H1 (cell line): ENCODE data around the gene SNRPE.

ENCODE experiments used
- BRCA1 ChIP-seq: IDR thresholded peaks from 2 replicates; pipeline ENCODE4 v1.6.1; 2012; ENCODE audit warnings: low read depth, low read length, improper control_type of control experiment
- CHD1 ChIP-seq: IDR thresholded peaks from 2 replicates; pipeline ENCODE4 v1.6.1; 2012; ENCODE audit warnings: low read depth, low read length, improper control_type of control experiment
- CHD2 ChIP-seq: IDR thresholded peaks from 2 replicates; pipeline ENCODE4 v1.6.1; 2012; ENCODE audit warnings: low read length, improper control_type of control experiment
- CTCF ChIP-seq, 3 experiments: IDR thresholded peaks; 1 replicate in 2 of 3; 2 replicates in 1 of 3; pipeline versions ENCODE4 v1.5.1 to v1.6.1; 2011; ENCODE audit warnings: low read length in 3 of 3, mild to moderate bottlenecking in 3 of 3, inconsistent platforms in 2 of 3, low read depth in 1 of 3, moderate library complexity in 1 of 3; ENCODE audit not compliant: insufficient read depth in 1 of 3; ENCODE audit errors: control extremely low read depth in 1 of 3
- EZH2 ChIP-seq: fragments of 200-600 bp; sonication (generic); IDR thresholded peaks from 2 replicates; pipeline ENCODE4 v1.7.1; 2012; ENCODE audit warnings: low read depth, mild to moderate bottlenecking, moderate library complexity, low read length, inconsistent platforms; ENCODE audit not compliant: severe bottlenecking
- JUN ChIP-seq: IDR thresholded peaks from 2 replicates; pipeline ENCODE4 v1.6.1; 2011; ENCODE audit warnings: low read depth, mild to moderate bottlenecking, improper control_type of control experiment, low read length
- MAX ChIP-seq: IDR thresholded peaks from 2 replicates; pipeline ENCODE4 v1.6.1; 2012; ENCODE audit warnings: inconsistent platforms
- POLR2A ChIP-seq, 2 experiments: IDR thresholded peaks; 1 replicate in 1 of 2; 2 replicates in 1 of 2; pipeline ENCODE4 v1.6.1; 2011; ENCODE audit warnings: low read depth in 2 of 2, low read length in 2 of 2, mild to moderate bottlenecking in 2 of 2; ENCODE audit errors: control extremely low read depth in 1 of 2
- POLR2AphosphoS5 ChIP-seq: IDR thresholded peaks from 2 replicates; pipeline ENCODE4 v1.6.1; 2011; ENCODE audit warnings: low read depth, low read length
- RAD21 ChIP-seq, 2 experiments: IDR thresholded peaks in 1 of 2; conservative IDR thresholded peaks in 1 of 2; 2 replicates each; pipeline ENCODE4 v1.6.1; 2011; ENCODE audit warnings: low read depth in 2 of 2, low read length in 2 of 2, improper control_type of control experiment in 1 of 2, inconsistent platforms in 1 of 2, mild to moderate bottlenecking in 1 of 2, moderate library complexity in 1 of 2
- SIN3A ChIP-seq, 2 experiments: IDR thresholded peaks in 1 of 2; conservative IDR thresholded peaks in 1 of 2; 2 replicates each; pipeline ENCODE4 v1.6.1; 2011 to 2012; ENCODE audit warnings: low read length in 2 of 2, improper control_type of control experiment in 1 of 2, low read depth in 1 of 2, mild to moderate bottlenecking in 1 of 2
- TEAD4 ChIP-seq: IDR thresholded peaks from 2 replicates; pipeline ENCODE4 v1.6.1; 2012; ENCODE audit warnings: low read depth, low read length, inconsistent platforms, mixed read lengths
- TF ChIP-seq, protein P1 (sequence below): IDR thresholded peaks from 2 replicates; pipeline ENCODE4 v1.6.1; 2012; ENCODE audit warnings: low read length, inconsistent platforms

DNA sequence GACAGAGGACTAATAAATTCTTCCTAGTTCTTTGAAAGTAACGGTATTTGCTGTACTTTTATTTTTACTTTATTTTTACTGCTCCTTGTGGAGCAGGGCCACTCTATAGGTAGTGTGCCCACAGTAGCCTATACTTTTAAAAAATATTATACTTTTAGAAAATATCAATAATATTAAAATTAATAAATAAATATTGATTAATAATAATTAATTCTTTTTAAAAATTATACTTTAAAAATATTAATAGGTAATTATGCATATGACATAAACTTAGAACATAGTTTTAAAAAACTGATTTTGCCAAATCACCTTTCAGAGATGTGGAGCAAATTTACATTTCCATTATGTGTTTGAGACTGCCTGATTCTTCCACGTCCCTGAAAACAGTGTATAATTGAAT is 35.2 kb upstream of the SNRPE start:
- TF ChIP-seq CTCF (IDR thresholded peaks at IDR 0.05; ENCODE audit: control extremely low read depth in 1 of 3, insufficient read depth in 1 of 3, low read depth in 1 of 3, low read length in 3 of 3) (no peak), TEAD4 (no peak), CHD2 (no peak), POLR2A (IDR thresholded peaks at IDR 0.05; ENCODE audit: control extremely low read depth in 1 of 2, low read depth in 2 of 2, low read length in 2 of 2) (no peak), SIN3A (conservative IDR thresholded peaks at IDR 0.05 in 1 of 2, IDR thresholded peaks at IDR 0.05 in 1 of 2; ENCODE audit: low read depth in 1 of 2, low read length in 2 of 2) (no peak), EZH2 (no peak), BRCA1 (no peak), JUN (no peak), POLR2AphosphoS5 (no peak), CHD1 (no peak), MAX (no peak), RAD21 (IDR thresholded peaks at IDR 0.05 in 1 of 2, conservative IDR thresholded peaks at IDR 0.05 in 1 of 2; ENCODE audit: low read depth in 2 of 2, low read length in 2 of 2) (no peak)
- TF ChIP-seq, protein P1, sequence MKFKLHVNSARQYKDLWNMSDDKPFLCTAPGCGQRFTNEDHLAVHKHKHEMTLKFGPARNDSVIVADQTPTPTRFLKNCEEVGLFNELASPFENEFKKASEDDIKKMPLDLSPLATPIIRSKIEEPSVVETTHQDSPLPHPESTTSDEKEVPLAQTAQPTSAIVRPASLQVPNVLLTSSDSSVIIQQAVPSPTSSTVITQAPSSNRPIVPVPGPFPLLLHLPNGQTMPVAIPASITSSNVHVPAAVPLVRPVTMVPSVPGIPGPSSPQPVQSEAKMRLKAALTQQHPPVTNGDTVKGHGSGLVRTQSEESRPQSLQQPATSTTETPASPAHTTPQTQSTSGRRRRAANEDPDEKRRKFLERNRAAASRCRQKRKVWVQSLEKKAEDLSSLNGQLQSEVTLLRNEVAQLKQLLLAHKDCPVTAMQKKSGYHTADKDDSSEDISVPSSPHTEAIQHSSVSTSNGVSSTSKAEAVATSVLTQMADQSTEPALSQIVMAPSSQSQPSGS = no peak
